Measurements from ENCODE around the gene CEP170. TPM values are rescaled to one million over a fixed set of nuclear protein-coding genes. Genes with fewer than 3 reads are reported as not detected.
A peak's percentile ranks its signal among the peaks of the same experiment; 100 is the strongest.

CEP170 gene
- total RNA-seq, 1 donor from 2014 or later: 51.3 TPM

- peak; percentile 97 for DNase-seq
- no peaks in the 10 kb centered on the region for H3K36me3 ChIP-seq
- peaks cover 69% of the 10 kb centered on the region for H3K4me1 ChIP-seq
- peak within 1 kb of the TSS; percentile 98 for H3K27ac ChIP-seq (replicated peaks)
- H3K9me3 ChIP-seq (replicated peaks): no peaks in the 10 kb centered on the region
- no peak for TF ChIP-seq CTCF (IDR thresholded peaks at IDR 0.05; ENCODE audit: borderline replicate concordance)
- intact Hi-C loops (cut with micrococcal nuclease): no loop called here
- H3K27me3 ChIP-seq (ENCODE audit: low read depth): no peaks in the 10 kb centered on the region
- H3K4me3 ChIP-seq: peak within 1 kb of the TSS; percentile 95
These were observed 871 bp upstream of the CEP170 start, which contains the start of gene SDCCAG8 for GRCh38 chr1:243255791-243256512. Gene SDCCAG8, plus strand, starts transcription at chr1:243256041. Its CDS starts 133 bp downstream, at chr1:243256174.

GRCh38 chr1:243254233-243254926, 701 bp downstream of the CEP170 start:
- DNase-seq: peak; percentile 65
- Histone ChIP-seq H3K36me3 (no peaks in the 10 kb centered on the region), H3K9me3 (replicated peaks) (no peaks in the 10 kb centered on the region), H3K27me3 (ENCODE audit: low read depth) (no peaks in the 10 kb centered on the region), H3K27ac (replicated peaks) (peak overlapping the region; percentile 98), H3K4me3 (peak overlapping the region; percentile 95), H3K4me1 (peaks cover 84% of the 10 kb centered on the region)
- no peak for TF ChIP-seq CTCF (IDR thresholded peaks at IDR 0.05; ENCODE audit: borderline replicate concordance)
- intact Hi-C loops (cut with micrococcal nuclease): no loop called here

GRCh38 chr1:243253926-243254232, 1.2 kb downstream of the CEP170 start:
- no peaks in the 10 kb centered on the region for H3K27me3 ChIP-seq (ENCODE audit: low read depth)
- no peaks in the 10 kb centered on the region for H3K9me3 ChIP-seq (replicated peaks)
- H3K4me1 ChIP-seq: peaks cover 89% of the 10 kb centered on the region
- TF ChIP-seq CTCF (IDR thresholded peaks at IDR 0.05; ENCODE audit: borderline replicate concordance): no peak
- intact Hi-C loops (cut with micrococcal nuclease): no loop called here
- peak overlapping the region; percentile 95 for H3K4me3 ChIP-seq
- no peaks in the 10 kb centered on the region for H3K36me3 ChIP-seq
- no peak for DNase-seq
- peak overlapping the region; percentile 98 for H3K27ac ChIP-seq (replicated peaks)

GRCh38 chr1:243253211-243253925, 1.7 kb downstream of the CEP170 start:
- H3K4me3 ChIP-seq: peak overlapping the region; percentile 95
- TF ChIP-seq CTCF (IDR thresholded peaks at IDR 0.05; ENCODE audit: borderline replicate concordance): no peak
- H3K36me3 ChIP-seq: no peaks in the 10 kb centered on the region
- peak overlapping the region; percentile 98 for H3K27ac ChIP-seq (replicated peaks)
- H3K27me3 ChIP-seq (ENCODE audit: low read depth): no peaks in the 10 kb centered on the region
- intact Hi-C loops (cut with micrococcal nuclease): no loop called here
- peaks cover 93% of the 10 kb centered on the region for H3K4me1 ChIP-seq
- DNase-seq: no peak
- no peaks in the 10 kb centered on the region for H3K9me3 ChIP-seq (replicated peaks)

GRCh38 chr1:243251539-243251938, 3.5 kb downstream of the CEP170 start:
- TF ChIP-seq CTCF (IDR thresholded peaks at IDR 0.05; ENCODE audit: borderline replicate concordance): no peak
- intact Hi-C loops (cut with micrococcal nuclease): no loop called here
- H3K27ac ChIP-seq (replicated peaks): no peak overlapping the region

More at GRCh38 chr1:243251539-243251938, 3.5 kb downstream of the CEP170 start:
- H3K36me3 ChIP-seq: no peaks in the 10 kb centered on the region
- H3K4me1 ChIP-seq: peaks cover 93% of the 10 kb centered on the region
- H3K9me3 ChIP-seq (replicated peaks): no peaks in the 10 kb centered on the region
- DNase-seq: no peak
- no peaks in the 10 kb centered on the region for H3K27me3 ChIP-seq (ENCODE audit: low read depth)
- H3K4me3 ChIP-seq: peak overlapping the region; percentile 95

Data from left ventricle myocardium inferior (tissue), 1 donor.